ENCODE results near the gene OR4Q3.
"Not testable (repeated sequence)": the region's sequence is repeated elsewhere in the genome, so short reads cannot be mapped to it uniquely, and the experiment has no call there.

DNA sequence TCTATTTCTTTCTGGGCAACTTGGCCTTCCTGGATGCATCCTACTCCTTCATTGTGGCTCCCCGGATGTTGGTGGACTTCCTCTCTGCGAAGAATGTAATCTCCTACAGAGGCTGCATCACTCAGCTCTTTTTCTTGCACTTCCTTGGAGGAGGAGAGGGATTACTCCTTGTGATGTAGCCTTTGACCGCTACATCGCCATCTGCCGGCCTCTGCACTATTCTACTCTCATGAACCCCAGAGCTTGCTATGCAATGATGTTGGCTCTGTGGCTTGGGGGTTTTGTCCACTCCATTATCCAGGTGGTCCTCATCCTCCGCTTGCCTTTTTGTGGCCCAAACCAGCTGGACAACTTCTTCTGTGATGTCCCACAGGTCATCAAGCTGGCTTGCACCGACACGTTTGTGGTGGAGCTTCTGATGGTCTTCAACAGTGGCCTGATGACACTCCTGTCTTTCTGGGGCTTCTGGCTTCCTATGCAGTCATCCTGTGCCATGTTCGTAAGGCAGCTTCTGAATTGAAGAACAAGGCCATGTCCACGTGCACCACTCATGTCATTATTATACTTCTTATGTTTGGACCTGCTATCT, 53.2 kb downstream of the OR4Q3 start:
- TF ChIP-seq, protein P1, sequence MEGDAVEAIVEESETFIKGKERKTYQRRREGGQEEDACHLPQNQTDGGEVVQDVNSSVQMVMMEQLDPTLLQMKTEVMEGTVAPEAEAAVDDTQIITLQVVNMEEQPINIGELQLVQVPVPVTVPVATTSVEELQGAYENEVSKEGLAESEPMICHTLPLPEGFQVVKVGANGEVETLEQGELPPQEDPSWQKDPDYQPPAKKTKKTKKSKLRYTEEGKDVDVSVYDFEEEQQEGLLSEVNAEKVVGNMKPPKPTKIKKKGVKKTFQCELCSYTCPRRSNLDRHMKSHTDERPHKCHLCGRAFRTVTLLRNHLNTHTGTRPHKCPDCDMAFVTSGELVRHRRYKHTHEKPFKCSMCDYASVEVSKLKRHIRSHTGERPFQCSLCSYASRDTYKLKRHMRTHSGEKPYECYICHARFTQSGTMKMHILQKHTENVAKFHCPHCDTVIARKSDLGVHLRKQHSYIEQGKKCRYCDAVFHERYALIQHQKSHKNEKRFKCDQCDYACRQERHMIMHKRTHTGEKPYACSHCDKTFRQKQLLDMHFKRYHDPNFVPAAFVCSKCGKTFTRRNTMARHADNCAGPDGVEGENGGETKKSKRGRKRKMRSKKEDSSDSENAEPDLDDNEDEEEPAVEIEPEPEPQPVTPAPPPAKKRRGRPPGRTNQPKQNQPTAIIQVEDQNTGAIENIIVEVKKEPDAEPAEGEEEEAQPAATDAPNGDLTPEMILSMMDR (IDR thresholded peaks at IDR 0.05; ENCODE audit: extremely low read depth in 1 of 2, insufficient read depth in 1 of 2, low read depth in 1 of 2, low read length in 2 of 2) = not testable (repeated sequence)
- not testable (repeated sequence) for TF ChIP-seq POLR2AphosphoS5 (IDR thresholded peaks at IDR 0.05; ENCODE audit: insufficient read depth, low read depth, low read length); MAX (IDR thresholded peaks at IDR 0.05; ENCODE audit: insufficient read depth, insufficient read length); POLR2A (IDR thresholded peaks at IDR 0.05; ENCODE audit: low read depth, low read length); JUN (IDR thresholded peaks at IDR 0.05; ENCODE audit: borderline replicate concordance, insufficient read depth, insufficient read length, low read depth); EZH2 (IDR thresholded peaks at IDR 0.05; ENCODE audit: borderline replicate concordance, low read depth, low read length, severe bottlenecking); MYC (IDR thresholded peaks at IDR 0.05; ENCODE audit: low read depth, low read length); FOS (IDR thresholded peaks at IDR 0.05; ENCODE audit: borderline replicate concordance, insufficient read depth, low read length); GATA2 (IDR thresholded peaks at IDR 0.05; ENCODE audit: insufficient read depth, insufficient read length, low read depth, low read length)
